Heart right ventricle (tissue), 16 donors: ENCODE measurements around the gene RBPJL. TPM values are rescaled to one million over a fixed set of nuclear protein-coding genes. Genes with fewer than 3 reads are reported as not detected.

Experiments used
- ATAC-seq, 8 donors: fragments of 200-7000 bp; cut with Tn5 transposase; one replicate each; pipeline ENCODE4 v1.9.1; 2020; ENCODE audit warnings: mild to moderate bottlenecking in 8 of 8, moderate library complexity in 8 of 8, moderate number of reproducible peaks in 1 of 8
- DNase-seq, 2 donors: peaks; one replicate each; pipeline ENCODE4 v3.0.0-alpha.2; 2020
- H3K27ac ChIP-seq, 10 donors: fragments of 200-600 bp; sonication (generic) in 2 of 10; one replicate each; pipeline versions ENCODE4 v1.5.0 to v1.8.0; 2020 to 2022; ENCODE audit warnings: mild to moderate bottlenecking in 3 of 10
- H3K27me3 ChIP-seq, 7 donors: fragments of 200-600 bp; one replicate each; pipeline ENCODE4 v1.8.0; 2021 to 2022; ENCODE audit warnings: mild to moderate bottlenecking in 2 of 7
- H3K36me3 ChIP-seq, 9 donors: fragments of 200-600 bp; sonication (generic) in 1 of 9; one replicate each; pipeline versions ENCODE4 v1.5.0 to v1.8.0; 2020 to 2022; ENCODE audit warnings: mild to moderate bottlenecking in 2 of 9
- H3K4me1 ChIP-seq, 9 donors: fragments of 200-600 bp; sonication (generic) in 1 of 9; one replicate each; pipeline versions ENCODE4 v1.5.0 to v1.8.0; 2020 to 2022; ENCODE audit warnings: mild to moderate bottlenecking in 4 of 9
- H3K4me3 ChIP-seq, 10 donors: fragments of 200-600 bp; sonication (generic) in 2 of 10; one replicate each; pipeline versions ENCODE4 v1.5.0 to v1.8.0; 2020 to 2022; ENCODE audit warnings: mild to moderate bottlenecking in 7 of 10, moderate library complexity in 2 of 10
- H3K9me3 ChIP-seq, 11 donors: fragments of 200-600 bp in 10 of 11; sonication (generic) in 2 of 11; one replicate each; pipeline versions ENCODE4 v1.5.0 to v1.8.0; 2013 to 2022; ENCODE audit warnings: mild to moderate bottlenecking in 2 of 11, control low read depth in 1 of 11, moderate library complexity in 1 of 11
- CTCF ChIP-seq, 9 donors: fragments of 200-600 bp; sonication (generic) in 2 of 9; IDR thresholded peaks; one replicate each; pipeline versions ENCODE4 v1.5.0 to v1.8.0; 2021 to 2022; ENCODE audit warnings: antibody characterized with exemption in 9 of 9, mild to moderate bottlenecking in 5 of 9, moderate library complexity in 1 of 9
- WGBS, 2 donors: extraction: QIAGEN DNeasy Blood & Tissue Kit; methylation state at CpG; one replicate each; pipeline ENCODE4 v1.1.7; 2013; ENCODE audit warnings: inconsistent platforms in 1 of 2; 5-methylcytosine and 5-hydroxymethylcytosine counted together
- intact Hi-C, 10 donors: fragments of 100-400 bp; cut with DNase I; formaldehyde crosslinking; loops; one replicate each; pipeline versions ENCODE4 v1.11.1 to v1.14.2; 2022
- polyA plus RNA-seq, 2 donors: library from polyadenylated mRNA; stranded (reverse); fragments of 200-250 nt; gene quantifications; one replicate each; pipeline ENCODE4 v1.2.3, GENCODE V29; 2013
- total RNA-seq, 10 donors: library from RNA; stranded (reverse); fragmentation: NEBNext Ultra II Directional in 3 of 10; extraction: Animal tissue kit (Norgen Biotek cat#: 25700) in 3 of 10; gene quantifications; one replicate each; pipeline versions ENCODE4 v1.2.1 to v1.2.4, GENCODE V29; 2021 to 2023
- donor health status: Arrhythmogenic right ventricular cardiomyopathy.
- donor health status: ischemic (EF 13 %, LVEDD 7.1; RV severe dilation, severe dysfunction).
- donor health status: healthy with polysubstance abuse.
- donor health status: DM: no; HTN: yes; CAD: no.
- donor health status: DM: no; HTN: no; CAD: no.
- donor health status: ischemic (EF 25% LVEDD 6.9; RV normal size, moderate dysfunction).
- donor health status: ischemic (EF 25% LVEDD 5.7; RV mildly dilated, moderate dysfunction).
- donor health status: healthy.
- donor health status: DM: yes; HTN: yes; CAD: no.
- donor health status: Ischemic cardiomyopathy.
- donor health status: ischemic (EF 35%, LVEDD 5.7; RV mildly dilated, moderate dysfunction).
- donor health status: nonischemic (EF 11% LVEDD 7.7; RV severe dilation, severe dysfunction).
- donor health status: DM: yes; HTN: yes; CAD: no.
- donor health status: PGD.
- donor health status: ischemic (EF 29% LVEDD 5.4; RV normal size, mild dysfunction).
- donor health status: nonischemic (EF 23%, LVEDD 6.1; RV moderate dilation, normal function).

The RBPJL gene
- total and polyA plus RNA-seq, 12 donors: 0.06 TPM; not detected in 11

- DNase-seq (peak in 1 of 2 donors; percentile 53), ATAC-seq (peak in 5 of 8 donors; percentile 6 to 60 (median 27))
- no peaks in the 10 kb centered on the region for H3K36me3 ChIP-seq
- WGBS, 2 donors: 38 to 39% methylated on average over 7 of the region's 7 CpGs
- H3K9me3 ChIP-seq: no peaks in the 10 kb centered on the region
- H3K4me3 ChIP-seq: no peak overlapping the region
- no peak for TF ChIP-seq CTCF (IDR thresholded peaks at IDR 0.05)
- H3K27me3 ChIP-seq: no peaks in the 10 kb centered on the region
- peaks cover 9 to 84% (median 53%) of the 10 kb centered on the region in 9 donors for H3K4me1 ChIP-seq
- intact Hi-C loops: loop anchor here in 4 of 10 donors (2.0 to 5.0 kb wide), 3 partner anchors 16 to 48 kb away; partner anchors contain the start of gene DBNDD2 (in 1 of the 4)
- peak overlapping the region; percentile 80 to 96 (median 91) for H3K27ac ChIP-seq
Measured at GRCh38 chr20:45359069-45359405, 52.4 kb downstream of the RBPJL start.

- H3K27ac ChIP-seq: peak overlapping the region; percentile 80 to 96 (median 91)
- 46 to 65% methylated on average over 9 of the region's 9 CpGs for WGBS, 2 donors
- peaks cover 0 to under 1% (median 0%) of the 10 kb centered on the region in 9 donors for H3K36me3 ChIP-seq
- no peaks in the 10 kb centered on the region for H3K27me3 ChIP-seq
- no peak overlapping the region for H3K4me3 ChIP-seq
- peaks cover 10 to 84% (median 51%) of the 10 kb centered on the region in 9 donors for H3K4me1 ChIP-seq
- DNase-seq (no peak), ATAC-seq (no peak)
- H3K9me3 ChIP-seq: no peaks in the 10 kb centered on the region
- no peak for TF ChIP-seq CTCF (IDR thresholded peaks at IDR 0.05)
- intact Hi-C loops: loop anchor here in 5 of 10 donors (2.0 to 5.0 kb wide), 4 partner anchors 17 to 58 kb away; partner anchors contain the start of genes DBNDD2 (in 1 of the 5) and PIGT (in 1 of the 5)
Measured at GRCh38 chr20:45359406-45360148, 52.9 kb downstream of the RBPJL start.

- peak overlapping the region in 6 of 10 donors; percentile 2 to 97 (median 94) for H3K27ac ChIP-seq
- no peaks in the 10 kb centered on the region for H3K9me3 ChIP-seq
- intact Hi-C loops: loop anchor here in 4 of 10 donors (2.0 to 5.0 kb wide), 4 partner anchors 39 to 75 kb away; partner anchors contain the start of gene PIGT (in 1 of the 4)
- H3K36me3 ChIP-seq: peaks cover 0 to 22% (median 9%) of the 10 kb centered on the region in 9 donors
- H3K4me1 ChIP-seq: peaks cover 10 to 79% (median 46%) of the 10 kb centered on the region in 9 donors
- WGBS, 2 donors: 82% methylated on average over 6 of the region's 6 CpGs
- ATAC-seq: no peak
- TF ChIP-seq CTCF (IDR thresholded peaks at IDR 0.05): no peak
- DNase-seq: no peak
- H3K27me3 ChIP-seq: no peaks in the 10 kb centered on the region
- H3K4me3 ChIP-seq: peak overlapping the region in 1 of 10 donors; percentile 69
Measured at GRCh38 chr20:45361793-45362192, 55.2 kb downstream of the RBPJL start.

GRCh38 chr20:45362804-45363610, 56.4 kb downstream of the RBPJL start, which contains the start of gene SYS1:
SYS1 (plus strand) TSS chr20:45363156; CDS start chr20:45363532, 376 bp downstream.
- intact Hi-C loops: loop anchor here in 4 of 10 donors (1.0 to 5.0 kb wide), 5 partner anchors 41 to 74 kb away; partner anchors contain the start of gene PIGT (in 1 of the 4)
- ATAC-seq (peak; percentile 92 to 96 (median 94)), DNase-seq (peak; percentile 99)
- Histone ChIP-seq H3K27me3 (no peaks in the 10 kb centered on the region), H3K36me3 (peaks cover 0 to 34% (median 17%) of the 10 kb centered on the region in 9 donors), H3K4me3 (peak within 1 kb of the TSS; percentile 60 to 84 (median 70)), H3K4me1 (peaks cover 10 to 79% (median 37%) of the 10 kb centered on the region in 9 donors), H3K27ac (peak within 1 kb of the TSS; percentile 86 to 97 (median 96)), H3K9me3 (no peaks in the 10 kb centered on the region)
- TF ChIP-seq CTCF (IDR thresholded peaks at IDR 0.05): peak; percentile 75 to 95 (median 93)
- WGBS, 2 donors: 0% methylated on average over 55 of the region's 55 CpGs
